Thyroid gland (tissue), 4 donors: ENCODE data around the gene ATG9B.

Experiments
- CTCF ChIP-seq, 6 experiments: fragments of 200-600 bp in 3 of 6; fragments of 450-650 bp in 3 of 6; sonication (generic) in 3 of 6; IDR thresholded peaks; one replicate each; pipeline ENCODE4 v1.5.1; 2016 to 2019; ENCODE audit warnings: antibody characterized with exemption in 6 of 6, mild to moderate bottlenecking in 2 of 6, inconsistent platforms in 1 of 6, moderate library complexity in 1 of 6
- POLR2A ChIP-seq, 2 donors: fragments of 450-650 bp; IDR thresholded peaks; one replicate each; pipeline ENCODE4 v1.6.1; 2017; ENCODE audit warnings: antibody characterized with exemption in 2 of 2, mild to moderate bottlenecking in 2 of 2, moderate library complexity in 1 of 2

DNA sequence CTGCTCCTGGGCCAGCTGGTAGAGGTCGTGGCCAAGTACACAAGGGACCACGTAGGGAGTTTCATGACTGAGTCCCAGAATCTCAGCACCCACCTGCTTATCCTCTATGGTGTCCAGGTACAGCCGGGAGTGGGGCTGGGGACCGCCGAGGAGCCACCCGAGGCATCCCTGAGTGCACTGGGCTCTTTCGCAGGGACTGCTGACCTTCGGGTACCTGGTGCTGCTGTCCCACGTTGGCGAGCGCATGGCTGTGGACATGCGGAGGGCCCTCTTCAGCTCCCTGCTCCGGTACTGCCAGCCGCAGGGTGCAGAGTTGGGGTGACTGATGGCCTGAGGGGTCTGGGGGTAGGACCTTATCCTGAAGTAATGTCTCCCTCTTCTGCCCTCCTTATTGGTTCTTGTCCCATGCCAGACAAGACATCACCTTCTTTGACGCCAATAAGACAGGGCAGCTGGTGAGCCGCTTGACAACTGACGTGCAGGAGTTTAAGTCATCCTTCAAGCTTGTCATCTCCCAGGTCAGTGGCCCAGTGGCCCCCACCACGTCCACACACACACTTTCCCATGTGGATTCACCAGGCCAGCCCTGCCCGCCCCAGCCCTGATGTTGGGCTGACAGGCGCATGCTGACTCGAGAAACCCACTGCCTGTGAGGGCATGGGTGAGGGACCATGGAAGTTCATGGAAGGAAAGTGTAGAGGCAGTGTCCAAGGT, 10.2 kb upstream of the ATG9B start:
- TF ChIP-seq CTCF (IDR thresholded peaks at IDR 0.05) (no peak), POLR2A (IDR thresholded peaks at IDR 0.05) (no peak)
